ENCODE measurements around the gene HOXD4.

HOXD4 gene

GRCh38 chr2:176156807-176157498, 5.6 kb downstream of the HOXD4 start, which contains the start of gene HOXD3:
Gene HOXD3, plus strand, starts transcription at chr2:176157307. Its CDS starts 11,808 bp downstream, at chr2:176169115.
- no peak for DNase-seq (ENCODE audit: low spot score)

- no peak for DNase-seq (ENCODE audit: low spot score)
These were observed 6.3 kb downstream of the HOXD4 start for GRCh38 chr2:176157499-176158185.

GRCh38 chr2:176158186-176158591, 6.8 kb downstream of the HOXD4 start:
- DNase-seq (ENCODE audit: low spot score), result no peak

GRCh38 chr2:176158855-176159662, 7.7 kb downstream of the HOXD4 start:
- DNase-seq (ENCODE audit: low spot score), result no peak

- no peak for DNase-seq (ENCODE audit: low spot score)
These were observed 8.4 kb downstream of the HOXD4 start for GRCh38 chr2:176159663-176160250.

GRCh38 chr2:176160251-176160985, 9.1 kb downstream of the HOXD4 start:
- no peak for DNase-seq (ENCODE audit: low spot score)

- DNase-seq (ENCODE audit: low spot score), result no peak
These were observed 9.9 kb downstream of the HOXD4 start for GRCh38 chr2:176160986-176161824.

- DNase-seq (ENCODE audit: low spot score), result no peak
These were observed 10.7 kb downstream of the HOXD4 start for GRCh38 chr2:176161825-176162626.

GRCh38 chr2:176162911-176163671, 11.7 kb downstream of the HOXD4 start:
- DNase-seq (ENCODE audit: low spot score), result no peak

- DNase-seq (ENCODE audit: low spot score), result no peak
These were observed 12.3 kb downstream of the HOXD4 start for GRCh38 chr2:176163672-176164056.

GRCh38 chr2:176164201-176164600, 12.9 kb downstream of the HOXD4 start:
- no peak for DNase-seq (ENCODE audit: low spot score)

- DNase-seq (ENCODE audit: low spot score), result no peak
These were observed 13.4 kb downstream of the HOXD4 start for GRCh38 chr2:176164611-176165369.

- no peak for DNase-seq (ENCODE audit: low spot score)
These were observed 14.2 kb downstream of the HOXD4 start for GRCh38 chr2:176165370-176166050.

GRCh38 chr2:176166272-176166671, 14.9 kb downstream of the HOXD4 start:
- DNase-seq (ENCODE audit: low spot score), result no peak

GRCh38 chr2:176167398-176167797, 16.0 kb downstream of the HOXD4 start:
- no peak for DNase-seq (ENCODE audit: low spot score)

GRCh38 chr2:176169181-176169580, 17.8 kb downstream of the HOXD4 start:
- no peak for DNase-seq (ENCODE audit: low spot score)

- DNase-seq (ENCODE audit: low spot score), result no peak
These were observed 18.4 kb downstream of the HOXD4 start for GRCh38 chr2:176169711-176170110.
